Spleen (tissue), 11 donors: Measurements from ENCODE around the gene VMP1. TPM values are rescaled to one million over a fixed set of nuclear protein-coding genes. Genes with fewer than 3 reads are reported as not detected.

ENCODE experiments used
- DNase-seq: peaks from one replicate; pipeline ENCODE4 v3.0.0-alpha.2; 2020
- H3K27ac ChIP-seq, 8 donors: fragments of 200-600 bp; sonication (generic) in 7 of 8; 1 replicate in 4 of 8; 2 replicates in 4 of 8; pipeline versions ENCODE4 v1.5.0 to v1.8.0; 2016 to 2021; ENCODE audit warnings: inconsistent platforms in 4 of 8, mild to moderate bottlenecking in 4 of 8, moderate library complexity in 1 of 8
- H3K27me3 ChIP-seq, 7 donors: fragments of 200-600 bp; sonication (generic) in 6 of 7; replicated peaks in 1 of 7; 1 replicate in 4 of 7; 2 replicates in 3 of 7; pipeline versions ENCODE4 v1.5.0 to v1.8.0; 2016 to 2021; ENCODE audit warnings: inconsistent platforms in 3 of 7, mild to moderate bottlenecking in 1 of 7
- H3K36me3 ChIP-seq, 6 donors: fragments of 200-600 bp; sonication (generic) in 5 of 6; 1 replicate in 4 of 6; 2 replicates in 2 of 6; pipeline versions ENCODE4 v1.5.0 to v1.8.0; 2016 to 2021; ENCODE audit warnings: inconsistent platforms in 2 of 6
- H3K4me1 ChIP-seq, 6 donors: fragments of 200-600 bp; sonication (generic) in 5 of 6; 1 replicate in 3 of 6; 2 replicates in 3 of 6; pipeline versions ENCODE4 v1.5.0 to v1.8.0; 2016 to 2021; ENCODE audit warnings: inconsistent platforms in 3 of 6
- H3K4me3 ChIP-seq, 8 donors: fragments of 200-600 bp; sonication (generic) in 7 of 8; 1 replicate in 4 of 8; 2 replicates in 4 of 8; pipeline versions ENCODE4 v1.5.0 to v1.8.0; 2016 to 2021; ENCODE audit warnings: inconsistent platforms in 4 of 8, mild to moderate bottlenecking in 4 of 8, moderate library complexity in 2 of 8
- H3K9me3 ChIP-seq, 8 donors: fragments of 200-600 bp; sonication (generic) in 7 of 8; 1 replicate in 4 of 8; 2 replicates in 4 of 8; pipeline versions ENCODE4 v1.5.0 to v1.8.0; 2016 to 2021; ENCODE audit warnings: inconsistent platforms in 4 of 8
- CTCF ChIP-seq, 11 experiments: fragments of 200-600 bp in 7 of 11; fragments of 450-650 bp in 4 of 11; sonication (generic) in 4 of 11; IDR thresholded peaks in 8 of 11; conservative IDR thresholded peaks in 3 of 11; 1 replicate in 7 of 11; 2 replicates in 4 of 11; pipeline versions ENCODE4 v1.4.0 to v1.8.0; 2016 to 2021; ENCODE audit warnings: antibody characterized with exemption in 11 of 11, inconsistent platforms in 4 of 11, mild to moderate bottlenecking in 1 of 11
- POLR2A ChIP-seq, 3 donors: fragments of 450-650 bp; IDR thresholded peaks; one replicate each; pipeline ENCODE4 v1.5.1; 2017; ENCODE audit warnings: antibody characterized with exemption in 3 of 3, mild to moderate bottlenecking in 1 of 3
- POLR2AphosphoS5 ChIP-seq, 3 donors: sonication (generic); formaldehyde crosslinking; IDR thresholded peaks; one replicate each; pipeline ENCODE4 v1.5.1; 2017; ENCODE audit warnings: antibody characterized with exemption in 3 of 3
- WGBS, 5 donors: extraction: QIAGEN DNeasy Blood & Tissue Kit in 3 of 5; methylation state at CpG; one replicate each; pipeline versions ENCODE4 v1.1.5 to v1.1.7; 2013 to 2018; 5-methylcytosine and 5-hydroxymethylcytosine counted together
- intact Hi-C: fragments of 100-400 bp; cut with DNase I; formaldehyde crosslinking; loops from one replicate; pipeline ENCODE4 v1.15.0; 2023; ENCODE audit warnings: low total_unique reads
- polyA plus RNA-seq, 3 donors: library from polyadenylated mRNA; stranded (reverse); fragments of 200-250 nt; gene quantifications; one replicate each; pipeline ENCODE4 v1.2.1, GENCODE V29; 2013
- total RNA-seq, 7 donors: library from RNA; depleted of rRNA in 3 of 7; stranded (reverse); fragments of >200 nt in 3 of 7; fragmentation: NEBNext Ultra II Directional in 4 of 7; extraction: Animal tissue kit (Norgen Biotek cat#: 25700) in 4 of 7; gene quantifications; one replicate each; pipeline versions ENCODE4 v1.1.0 to v1.2.1, GENCODE V29; 2016 to 2021
- donor health status: healthy with polysubstance abuse.
- donor health status: DM: no; HTN: no; CAD: no; lungs with moderate emphysema.
- donor health status: DM: no; HTN: no; CAD: no.
- donor health status: Bipolar disorder and iron deficiency.
- donor health status: healthy.
- donor health status: DM: no; HTN: no; CAD: no.
- donor health status: DM: yes; HTN: yes; CAD: no.

The VMP1 gene
- total and polyA plus RNA-seq, 10 donors: 53.2 to 649 (median 304) TPM

DNA sequence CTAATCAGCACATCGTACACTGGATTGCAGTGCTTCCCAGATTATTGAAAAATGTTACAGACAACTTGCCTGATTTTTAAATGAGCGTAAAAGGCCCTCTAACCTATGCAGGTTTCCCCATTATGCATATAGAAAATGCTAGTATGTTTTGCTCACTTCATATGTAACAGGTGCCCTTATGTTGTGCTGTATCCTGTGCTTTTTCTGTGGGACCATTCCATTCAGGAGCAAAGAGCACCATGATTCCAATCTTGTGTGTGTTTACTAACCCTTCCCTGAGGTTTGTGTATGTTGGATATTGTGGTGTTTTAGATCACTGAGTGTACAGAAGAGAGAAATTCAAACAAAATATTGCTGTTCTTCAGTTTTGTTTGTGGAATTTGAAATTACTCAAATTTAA, 13.1 kb upstream of the VMP1 start:
- Histone ChIP-seq H3K27ac (peak overlapping the region in 1 of 8 donors; percentile 1), H3K27me3 (no peaks in the 10 kb centered on the region), H3K4me3 (no peak overlapping the region), H3K36me3 (peaks cover 3 to 100% (median 89%) of the 10 kb centered on the region in 6 donors), H3K4me1 (peaks cover 0 to 36% (median 4%) of the 10 kb centered on the region in 6 donors), H3K9me3 (no peaks in the 10 kb centered on the region)
- intact Hi-C loops: no loop called here
- TF ChIP-seq POLR2A (IDR thresholded peaks at IDR 0.05): no peak
- no peak for TF ChIP-seq CTCF (IDR thresholded peaks at IDR 0.05 in 8 of 11, conservative IDR thresholded peaks at IDR 0.05 in 3 of 11)
- TF ChIP-seq POLR2AphosphoS5 (IDR thresholded peaks at IDR 0.05): no peak
- WGBS, 5 donors: 93 to 99% (median 94%) methylated on average over 2 of the region's 2 CpGs
- no peak for DNase-seq

GRCh38 chr17:59695945-59696681, 11.3 kb upstream of the VMP1 start:
- Histone ChIP-seq H3K4me1 (peaks cover 0 to 54% (median 6%) of the 10 kb centered on the region in 6 donors), H3K27ac (peak overlapping the region in 2 of 8 donors; percentile 4 to 31), H3K4me3 (no peak overlapping the region), H3K27me3 (no peaks in the 10 kb centered on the region), H3K9me3 (no peaks in the 10 kb centered on the region), H3K36me3 (peaks cover under 1 to 100% (median 82%) of the 10 kb centered on the region in 6 donors)
- intact Hi-C loops: no loop called here
- no peak for DNase-seq
- 55 to 80% (median 61%) methylated on average over 3 of the region's 3 CpGs for WGBS, 5 donors
- no peak for TF ChIP-seq POLR2AphosphoS5 (IDR thresholded peaks at IDR 0.05)
- TF ChIP-seq POLR2A (IDR thresholded peaks at IDR 0.05): no peak
- no peak for TF ChIP-seq CTCF (IDR thresholded peaks at IDR 0.05 in 8 of 11, conservative IDR thresholded peaks at IDR 0.05 in 3 of 11)

DNA sequence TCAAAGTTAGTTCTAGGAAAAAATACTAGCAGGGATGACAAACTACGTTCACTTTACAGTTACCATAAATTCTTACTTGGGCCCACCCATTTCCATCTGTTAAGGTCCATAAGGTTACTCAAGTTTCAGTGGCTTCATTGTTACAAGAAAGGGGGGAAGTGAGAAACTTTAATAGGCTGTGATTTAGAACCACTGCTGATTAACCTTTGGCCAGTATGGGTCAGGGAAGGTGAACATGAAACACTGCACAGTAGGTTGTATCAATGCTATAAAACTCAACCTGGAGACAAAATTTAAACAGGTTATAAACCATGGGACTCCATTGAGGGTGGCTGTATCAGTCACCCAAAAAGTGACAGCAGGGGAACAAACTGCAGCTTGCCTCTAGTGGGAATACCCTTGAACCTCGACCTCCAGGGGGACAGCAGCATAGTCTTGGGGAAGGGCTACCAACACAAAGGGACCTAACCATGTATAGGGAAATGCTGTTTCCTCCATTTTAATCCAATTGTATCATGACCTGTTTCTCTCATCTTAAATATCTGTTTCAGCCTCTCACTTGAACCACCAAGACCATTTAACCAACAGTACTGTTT, 10.7 kb upstream of the VMP1 start:
- intact Hi-C loops: no loop called here
- DNase-seq: no peak
- H3K36me3 ChIP-seq: peaks cover 0 to 94% (median 75%) of the 10 kb centered on the region in 6 donors
- no peaks in the 10 kb centered on the region for H3K9me3 ChIP-seq
- TF ChIP-seq POLR2A (IDR thresholded peaks at IDR 0.05) (no peak), POLR2AphosphoS5 (IDR thresholded peaks at IDR 0.05) (peak in 1 of 3 donors; percentile 44)
- no peak overlapping the region for H3K4me3 ChIP-seq
- H3K4me1 ChIP-seq: peaks cover 0 to 60% (median 8%) of the 10 kb centered on the region in 6 donors
- H3K27ac ChIP-seq: peak overlapping the region in 2 of 8 donors; percentile 4 to 31
- no peaks in the 10 kb centered on the region for H3K27me3 ChIP-seq
- 85 to 89% (median 87%) methylated on average over 2 of the region's 2 CpGs for WGBS, 5 donors

GRCh38 chr17:59698143-59698542, 9.3 kb upstream of the VMP1 start:
- 74 to 88% (median 81%) methylated on average over 4 of the region's 4 CpGs for WGBS, 5 donors
- Histone ChIP-seq H3K27ac (peak overlapping the region in 1 of 8 donors; percentile 4), H3K4me1 (peaks cover 0 to 73% (median 10%) of the 10 kb centered on the region in 6 donors), H3K36me3 (peaks cover 0 to 94% (median 61%) of the 10 kb centered on the region in 6 donors), H3K27me3 (no peaks in the 10 kb centered on the region), H3K4me3 (no peak overlapping the region), H3K9me3 (no peaks in the 10 kb centered on the region)
- no peak for DNase-seq
- intact Hi-C loops: no loop called here
- TF ChIP-seq POLR2A (IDR thresholded peaks at IDR 0.05) (no peak), POLR2AphosphoS5 (IDR thresholded peaks at IDR 0.05) (no peak), CTCF (IDR thresholded peaks at IDR 0.05 in 8 of 11, conservative IDR thresholded peaks at IDR 0.05 in 3 of 11) (no peak)
